Testis (tissue), 2 donors: Measurements from ENCODE around the gene DOK6.

Experiments
- CTCF ChIP-seq, 3 experiments: fragments of 450-650 bp in 2 of 3; fragments of 200-600 bp in 1 of 3; sonication (generic) in 1 of 3; IDR thresholded peaks; one replicate each; pipeline ENCODE4 v1.5.1; 2016 to 2019; ENCODE audit warnings: antibody characterized with exemption in 3 of 3, mild to moderate bottlenecking in 2 of 3, moderate library complexity in 1 of 3
- POLR2A ChIP-seq: fragments of 450-650 bp; IDR thresholded peaks from one replicate; pipeline ENCODE4 v1.6.1; 2017; ENCODE audit warnings: antibody characterized with exemption, mild to moderate bottlenecking, moderate library complexity

- TF ChIP-seq CTCF (IDR thresholded peaks at IDR 0.05) (no peak), POLR2A (no peak)
Observed at GRCh38 chr18:69649684-69650083, 249.0 kb downstream of the DOK6 start.
